NB4 (cell line): Measurements from ENCODE around the gene NUP35.

Experiments
- TF ChIP-seq, protein P1 (sequence below): IDR thresholded peaks from 2 replicates; pipeline ENCODE4 v1.6.1; 2011; ENCODE audit warnings: low read depth, low read length
- TF ChIP-seq, protein P2 (sequence below): IDR thresholded peaks from one replicate; pipeline ENCODE4 v1.5.1; 2012; ENCODE audit warnings: low read depth, low read length

DNA sequence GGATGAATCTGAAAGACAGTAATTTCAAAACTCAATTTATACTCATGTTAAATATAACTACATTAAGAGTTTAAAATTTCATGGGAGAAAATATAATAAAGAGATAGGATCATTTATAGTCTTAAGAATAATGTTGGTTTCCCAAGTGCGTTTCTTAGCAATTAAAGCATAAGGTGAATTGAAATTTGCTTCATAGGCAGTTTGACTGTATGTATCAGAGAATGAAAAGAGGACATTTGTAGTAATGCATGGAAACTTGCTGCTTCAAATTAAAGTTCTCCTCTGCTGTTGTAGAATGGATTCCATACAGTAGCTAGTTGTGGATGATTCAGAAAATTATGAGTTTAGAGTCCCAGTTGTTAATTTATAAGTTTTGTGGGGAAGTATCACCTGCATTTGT is 68.1 kb downstream of the NUP35 start:
- TF ChIP-seq, protein P1, sequence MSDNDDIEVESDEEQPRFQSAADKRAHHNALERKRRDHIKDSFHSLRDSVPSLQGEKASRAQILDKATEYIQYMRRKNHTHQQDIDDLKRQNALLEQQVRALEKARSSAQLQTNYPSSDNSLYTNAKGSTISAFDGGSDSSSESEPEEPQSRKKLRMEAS, result no peak
- TF ChIP-seq, protein P2, sequence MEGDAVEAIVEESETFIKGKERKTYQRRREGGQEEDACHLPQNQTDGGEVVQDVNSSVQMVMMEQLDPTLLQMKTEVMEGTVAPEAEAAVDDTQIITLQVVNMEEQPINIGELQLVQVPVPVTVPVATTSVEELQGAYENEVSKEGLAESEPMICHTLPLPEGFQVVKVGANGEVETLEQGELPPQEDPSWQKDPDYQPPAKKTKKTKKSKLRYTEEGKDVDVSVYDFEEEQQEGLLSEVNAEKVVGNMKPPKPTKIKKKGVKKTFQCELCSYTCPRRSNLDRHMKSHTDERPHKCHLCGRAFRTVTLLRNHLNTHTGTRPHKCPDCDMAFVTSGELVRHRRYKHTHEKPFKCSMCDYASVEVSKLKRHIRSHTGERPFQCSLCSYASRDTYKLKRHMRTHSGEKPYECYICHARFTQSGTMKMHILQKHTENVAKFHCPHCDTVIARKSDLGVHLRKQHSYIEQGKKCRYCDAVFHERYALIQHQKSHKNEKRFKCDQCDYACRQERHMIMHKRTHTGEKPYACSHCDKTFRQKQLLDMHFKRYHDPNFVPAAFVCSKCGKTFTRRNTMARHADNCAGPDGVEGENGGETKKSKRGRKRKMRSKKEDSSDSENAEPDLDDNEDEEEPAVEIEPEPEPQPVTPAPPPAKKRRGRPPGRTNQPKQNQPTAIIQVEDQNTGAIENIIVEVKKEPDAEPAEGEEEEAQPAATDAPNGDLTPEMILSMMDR, result no peak
